Astrocyte (in vitro differentiated cells and primary cell): ENCODE results near the gene SFT2D3.

ENCODE experiments used
- EZH2 ChIP-seq: IDR thresholded peaks from 2 replicates; pipeline ENCODE4 v1.6.1; 2012; ENCODE audit warnings: mild to moderate bottlenecking, low read length, inconsistent platforms; ENCODE audit not compliant: insufficient read depth
- TF ChIP-seq, protein P1 (sequence below): IDR thresholded peaks from 2 replicates; pipeline ENCODE4 v1.5.1; 2011; ENCODE audit warnings: low read depth, mild to moderate bottlenecking, inconsistent platforms, low read length, moderate library complexity; ENCODE audit not compliant: insufficient read depth

DNA sequence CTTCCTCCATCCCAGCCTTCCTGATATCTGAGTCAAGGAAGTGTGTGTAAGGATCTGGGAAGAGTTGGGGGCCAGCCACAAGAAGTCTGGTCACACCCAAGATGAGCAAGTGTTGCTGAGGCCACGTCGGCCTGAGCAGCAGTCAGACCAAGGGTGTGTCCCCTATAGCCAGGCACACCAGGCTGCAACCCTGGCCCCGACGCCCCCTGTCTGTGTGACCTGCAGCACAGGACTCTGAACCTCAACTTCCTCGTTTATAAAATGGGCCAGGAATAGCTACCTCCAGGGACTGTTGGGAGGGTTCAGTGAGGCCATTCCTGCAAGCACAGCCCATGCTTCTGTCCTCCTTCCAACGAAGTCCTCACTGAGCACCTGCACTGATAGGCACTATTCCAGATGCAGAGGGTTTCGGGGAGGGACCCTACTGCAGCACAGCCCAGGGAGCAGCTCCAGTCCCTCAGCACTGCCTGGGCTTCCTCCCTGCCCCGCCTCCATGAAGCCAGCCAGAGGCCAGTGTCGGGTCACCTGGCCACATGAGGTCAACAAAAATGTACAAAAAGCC is 39.3 kb upstream of the SFT2D3 start:
- TF ChIP-seq, protein P1, sequence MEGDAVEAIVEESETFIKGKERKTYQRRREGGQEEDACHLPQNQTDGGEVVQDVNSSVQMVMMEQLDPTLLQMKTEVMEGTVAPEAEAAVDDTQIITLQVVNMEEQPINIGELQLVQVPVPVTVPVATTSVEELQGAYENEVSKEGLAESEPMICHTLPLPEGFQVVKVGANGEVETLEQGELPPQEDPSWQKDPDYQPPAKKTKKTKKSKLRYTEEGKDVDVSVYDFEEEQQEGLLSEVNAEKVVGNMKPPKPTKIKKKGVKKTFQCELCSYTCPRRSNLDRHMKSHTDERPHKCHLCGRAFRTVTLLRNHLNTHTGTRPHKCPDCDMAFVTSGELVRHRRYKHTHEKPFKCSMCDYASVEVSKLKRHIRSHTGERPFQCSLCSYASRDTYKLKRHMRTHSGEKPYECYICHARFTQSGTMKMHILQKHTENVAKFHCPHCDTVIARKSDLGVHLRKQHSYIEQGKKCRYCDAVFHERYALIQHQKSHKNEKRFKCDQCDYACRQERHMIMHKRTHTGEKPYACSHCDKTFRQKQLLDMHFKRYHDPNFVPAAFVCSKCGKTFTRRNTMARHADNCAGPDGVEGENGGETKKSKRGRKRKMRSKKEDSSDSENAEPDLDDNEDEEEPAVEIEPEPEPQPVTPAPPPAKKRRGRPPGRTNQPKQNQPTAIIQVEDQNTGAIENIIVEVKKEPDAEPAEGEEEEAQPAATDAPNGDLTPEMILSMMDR, result no peak
- no peak for TF ChIP-seq EZH2
